ENCODE measurements around the gene RABL3. TPM values are rescaled to one million over a fixed set of nuclear protein-coding genes. Genes with fewer than 3 reads are reported as not detected.
A peak's percentile ranks its signal among the peaks of the same experiment; 100 is the strongest.
"Not testable (repeated sequence)": the region's sequence is repeated elsewhere in the genome, so short reads cannot be mapped to it uniquely, and the experiment has no call there.

RABL3 gene
- total RNA-seq, 1 experiment from 2014 or later, result 14.6 TPM

GRCh38 chr3:120680193-120680894 is 62.0 kb downstream of the RABL3 start:
- peaks cover 35% of the 10 kb centered on the region for H3K36me3 Mint-ChIP-seq (ENCODE audit: insufficient read depth, unreplicated experiment)
- peaks cover 56% of the 10 kb centered on the region for H3K4me1 Mint-ChIP-seq (ENCODE audit: low read depth, unreplicated experiment)

DNA sequence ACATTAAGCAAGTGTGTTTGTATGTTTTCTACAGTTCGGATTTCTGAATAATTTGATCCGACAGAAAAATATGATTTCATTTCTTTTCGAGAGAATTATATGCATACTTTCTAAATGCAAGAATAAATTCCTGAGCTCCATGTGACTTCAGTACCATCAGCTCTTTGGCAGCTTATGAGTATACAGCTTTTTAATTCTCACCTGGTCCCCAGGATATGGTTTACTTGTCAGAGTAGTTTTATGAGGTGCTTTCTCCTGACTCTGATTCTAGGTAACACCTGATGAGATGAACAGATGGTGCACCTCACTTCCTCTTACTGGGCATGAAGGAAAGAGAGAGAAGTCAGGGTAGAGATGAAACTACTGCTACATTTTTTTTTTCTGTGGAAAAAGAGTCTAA is 63.3 kb downstream of the RABL3 start:
- BruUV-seq (replicated peaks), result no TSS peak
- H3K4me1 Mint-ChIP-seq (ENCODE audit: low read depth, unreplicated experiment), result peaks cover 56% of the 10 kb centered on the region
- no peaks in the 10 kb centered on the region for H3K9me3 Mint-ChIP-seq (ENCODE audit: low read depth, unreplicated experiment)
- CTCF ChIA-PET, result interaction anchor here (1.2 to 1.3 kb wide), 2 partner anchors 116 to 262 kb away, joined by 4 read pairs; no protein-coding TSS in a partner anchor
- intact Hi-C loops (cut with micrococcal nuclease; ENCODE audit: unreplicated experiment), result loop anchor here (2.0 to 5.0 kb wide), 2 partner anchors 64 to 77 kb away; partner anchors contain the start of genes GTF2E1 and RABL3
- peak overlapping the region; percentile 66 for H3K4me3 Mint-ChIP-seq (ENCODE audit: low read depth, unreplicated experiment)
- DNase-seq, result no peak
- no peaks in the 10 kb centered on the region for H3K27me3 Mint-ChIP-seq (ENCODE audit: unreplicated experiment)
- H3K27ac Mint-ChIP-seq (ENCODE audit: unreplicated experiment), result peak overlapping the region; percentile 82
- peaks cover 35% of the 10 kb centered on the region for H3K36me3 Mint-ChIP-seq (ENCODE audit: insufficient read depth, unreplicated experiment)
- TF ChIP-seq, protein P1, sequence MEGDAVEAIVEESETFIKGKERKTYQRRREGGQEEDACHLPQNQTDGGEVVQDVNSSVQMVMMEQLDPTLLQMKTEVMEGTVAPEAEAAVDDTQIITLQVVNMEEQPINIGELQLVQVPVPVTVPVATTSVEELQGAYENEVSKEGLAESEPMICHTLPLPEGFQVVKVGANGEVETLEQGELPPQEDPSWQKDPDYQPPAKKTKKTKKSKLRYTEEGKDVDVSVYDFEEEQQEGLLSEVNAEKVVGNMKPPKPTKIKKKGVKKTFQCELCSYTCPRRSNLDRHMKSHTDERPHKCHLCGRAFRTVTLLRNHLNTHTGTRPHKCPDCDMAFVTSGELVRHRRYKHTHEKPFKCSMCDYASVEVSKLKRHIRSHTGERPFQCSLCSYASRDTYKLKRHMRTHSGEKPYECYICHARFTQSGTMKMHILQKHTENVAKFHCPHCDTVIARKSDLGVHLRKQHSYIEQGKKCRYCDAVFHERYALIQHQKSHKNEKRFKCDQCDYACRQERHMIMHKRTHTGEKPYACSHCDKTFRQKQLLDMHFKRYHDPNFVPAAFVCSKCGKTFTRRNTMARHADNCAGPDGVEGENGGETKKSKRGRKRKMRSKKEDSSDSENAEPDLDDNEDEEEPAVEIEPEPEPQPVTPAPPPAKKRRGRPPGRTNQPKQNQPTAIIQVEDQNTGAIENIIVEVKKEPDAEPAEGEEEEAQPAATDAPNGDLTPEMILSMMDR (IDR thresholded peaks at IDR 0.05; ENCODE audit: unreplicated experiment), result no peak

More at GRCh38 chr3:120680193-120680894, 62.0 kb downstream of the RABL3 start:
- H3K4me3 Mint-ChIP-seq (ENCODE audit: low read depth, unreplicated experiment), result peak overlapping the region; percentile 66
- H3K9me3 Mint-ChIP-seq (ENCODE audit: low read depth, unreplicated experiment), result no peaks in the 10 kb centered on the region
- H3K27ac Mint-ChIP-seq (ENCODE audit: unreplicated experiment), result peak overlapping the region; percentile 82
- no peak for DNase-seq
- no TSS peak for BruUV-seq (replicated peaks)
- TF ChIP-seq, protein P1 (IDR thresholded peaks at IDR 0.05; ENCODE audit: unreplicated experiment), result no peak
- intact Hi-C loops (cut with micrococcal nuclease; ENCODE audit: unreplicated experiment), result loop anchor here (1.0 to 5.0 kb wide), 2 partner anchors 13 to 117 kb away; no protein-coding TSS in a partner anchor
- CTCF ChIA-PET, result no interaction called here
- H3K27me3 Mint-ChIP-seq (ENCODE audit: unreplicated experiment), result no peaks in the 10 kb centered on the region

DNA sequence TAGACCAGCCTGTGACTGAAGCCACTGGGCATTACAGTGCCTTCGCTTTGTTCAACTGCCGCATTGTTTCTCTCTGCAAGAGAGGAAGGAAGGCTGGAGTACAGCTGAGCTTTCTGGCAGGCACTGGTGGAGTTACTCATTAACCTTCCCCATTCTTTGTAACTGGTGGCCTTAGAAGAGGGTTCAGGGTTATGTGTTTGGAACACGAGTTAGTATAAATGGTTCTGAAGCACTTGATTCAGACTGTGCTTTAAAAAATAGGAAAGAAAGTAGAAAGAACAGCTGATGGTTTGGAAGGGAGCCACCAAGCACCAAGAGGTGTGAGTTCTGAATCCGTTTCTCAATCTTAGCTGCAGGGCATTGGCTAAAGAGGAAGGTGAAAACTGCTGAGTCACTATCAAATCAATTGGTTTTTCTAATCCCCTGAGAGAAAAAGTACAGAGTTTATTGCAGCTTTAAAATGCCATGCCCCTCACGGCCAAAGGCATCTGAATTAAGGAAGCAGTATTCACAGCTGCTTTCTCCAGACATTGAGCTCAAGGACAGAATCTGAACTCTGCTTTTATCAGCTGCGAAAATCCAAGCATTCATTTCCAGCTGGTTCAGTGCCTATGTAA is 63.9 kb downstream of the RABL3 start:
- no peaks in the 10 kb centered on the region for H3K27me3 Mint-ChIP-seq (ENCODE audit: unreplicated experiment)
- intact Hi-C loops (cut with micrococcal nuclease; ENCODE audit: unreplicated experiment), result loop anchor here (2.0 to 5.0 kb wide), 2 partner anchors 64 to 76 kb away; partner anchors contain the start of genes GTF2E1 and RABL3
- H3K4me1 Mint-ChIP-seq (ENCODE audit: low read depth, unreplicated experiment), result peaks cover 56% of the 10 kb centered on the region
- DNase-seq, result peak; percentile 70
- peaks cover 35% of the 10 kb centered on the region for H3K36me3 Mint-ChIP-seq (ENCODE audit: insufficient read depth, unreplicated experiment)
- no peaks in the 10 kb centered on the region for H3K9me3 Mint-ChIP-seq (ENCODE audit: low read depth, unreplicated experiment)
- CTCF ChIA-PET, result interaction anchor here (1.2 to 1.3 kb wide), 2 partner anchors 117 to 261 kb away, joined by 4 read pairs; no protein-coding TSS in a partner anchor
- peak overlapping the region; percentile 66 for H3K4me3 Mint-ChIP-seq (ENCODE audit: low read depth, unreplicated experiment)
- peak overlapping the region; percentile 82 for H3K27ac Mint-ChIP-seq (ENCODE audit: unreplicated experiment)
- TF ChIP-seq, protein P1 (IDR thresholded peaks at IDR 0.05; ENCODE audit: unreplicated experiment), result no peak
- BruUV-seq (replicated peaks), result no TSS peak

DNA sequence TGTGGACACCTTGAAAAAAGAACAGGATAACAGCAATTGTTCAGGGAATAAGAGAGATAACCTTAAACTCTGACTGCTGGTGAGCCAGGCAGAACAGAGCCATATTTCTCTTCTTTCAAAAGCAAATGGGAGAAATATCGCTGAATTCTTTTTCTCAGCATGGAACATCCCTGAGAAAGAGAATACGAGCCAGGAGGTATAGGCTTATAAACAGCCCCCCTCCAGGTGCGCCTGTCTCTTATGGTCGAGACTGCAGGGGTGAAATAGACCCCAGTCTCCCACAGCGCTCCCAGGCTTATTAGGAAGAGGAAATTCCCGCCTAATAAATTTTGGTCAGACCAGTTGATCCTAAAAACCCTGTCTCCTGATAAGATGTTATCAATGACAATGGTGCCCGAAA is 65.1 kb downstream of the RABL3 start:
- intact Hi-C loops (cut with micrococcal nuclease; ENCODE audit: unreplicated experiment), result loop anchor here (5.0 kb wide), 1 partner anchor 75 kb away; no protein-coding TSS in a partner anchor
- H3K9me3 Mint-ChIP-seq (ENCODE audit: low read depth, unreplicated experiment); H3K27me3 Mint-ChIP-seq (ENCODE audit: unreplicated experiment); CTCF ChIA-PET; H3K4me3 Mint-ChIP-seq (ENCODE audit: low read depth, unreplicated experiment); BruUV-seq (replicated peaks); DNase-seq; H3K27ac Mint-ChIP-seq (ENCODE audit: unreplicated experiment): not testable (repeated sequence)
- H3K36me3 Mint-ChIP-seq (ENCODE audit: insufficient read depth, unreplicated experiment), result peaks cover 32% of the 10 kb centered on the region
- peaks cover 46% of the 10 kb centered on the region for H3K4me1 Mint-ChIP-seq (ENCODE audit: low read depth, unreplicated experiment)

All from Calu3 (cell line).